H9 (cell line): Measurements from ENCODE around the gene ERC2. TPM values are rescaled to one million over a fixed set of nuclear protein-coding genes. Genes with fewer than 3 reads are reported as not detected.

ENCODE experiments used
- DNase-seq: peaks from one replicate; pipeline ENCODE4 v3.0.0-alpha.2; 2017
- H2AFZ ChIP-seq: one replicate; pipeline ENCODE4 v1.6.1; 2013; ENCODE audit warnings: mild to moderate bottlenecking, low read length, control low read depth, moderate library complexity
- H2AK5ac ChIP-seq: 2 replicates; pipeline ENCODE4 v1.6.1; 2013; ENCODE audit warnings: low read length, control low read depth, mixed read lengths; ENCODE audit not compliant: insufficient read length
- H2BK120ac ChIP-seq: one replicate; pipeline ENCODE4 v1.6.1; 2013; ENCODE audit warnings: low read depth, mild to moderate bottlenecking, low read length, control low read depth, inconsistent platforms; ENCODE audit not compliant: poor library complexity, severe bottlenecking
- H2BK12ac ChIP-seq: 2 replicates; pipeline ENCODE4 v1.6.1; 2013; ENCODE audit warnings: low read length, control low read depth, mixed read lengths, low read depth; ENCODE audit not compliant: insufficient read length
- H2BK15ac ChIP-seq: 2 replicates; pipeline ENCODE4 v1.6.1; 2013; ENCODE audit warnings: low read depth, low read length, control low read depth
- H2BK20ac ChIP-seq: one replicate; pipeline ENCODE4 v1.6.1; 2013; ENCODE audit warnings: low read depth, mild to moderate bottlenecking, low read length, control low read depth, inconsistent platforms; ENCODE audit not compliant: poor library complexity, severe bottlenecking
- H2BK5ac ChIP-seq: 2 replicates; pipeline ENCODE4 v1.6.1; 2013; ENCODE audit warnings: low read length, control low read depth, mixed read lengths; ENCODE audit not compliant: insufficient read length
- H3K14ac ChIP-seq: 2 replicates; pipeline ENCODE4 v1.6.1; 2013; ENCODE audit warnings: low read length, control low read depth; ENCODE audit not compliant: insufficient read depth
- H3K18ac ChIP-seq: 2 replicates; pipeline ENCODE4 v1.6.1; 2013; ENCODE audit warnings: low read depth, mild to moderate bottlenecking, mixed read lengths, low read length, control low read depth; ENCODE audit not compliant: insufficient read length
- H3K23ac ChIP-seq: 2 replicates; pipeline ENCODE4 v1.6.1; 2013; ENCODE audit warnings: low read length, control low read depth, mixed read lengths, low read depth; ENCODE audit not compliant: insufficient read length
- H3K23me2 ChIP-seq: 2 replicates; pipeline ENCODE4 v1.6.1; 2013; ENCODE audit warnings: low read depth, mild to moderate bottlenecking, mixed read lengths, low read length, control low read depth; ENCODE audit not compliant: insufficient read length, poor library complexity, severe bottlenecking
- H3K27ac ChIP-seq: 2 replicates; pipeline ENCODE4 v1.5.1; 2013; ENCODE audit warnings: low read length, control low read depth, mixed read lengths, low read depth; ENCODE audit not compliant: insufficient read length
- H3K27me3 ChIP-seq: 2 replicates; pipeline ENCODE4 v1.6.1; 2013; ENCODE audit warnings: low read length, control low read depth, inconsistent platforms; ENCODE audit not compliant: insufficient read depth
- H3K4ac ChIP-seq: 2 replicates; pipeline ENCODE4 v1.6.1; 2013; ENCODE audit warnings: low read depth, mild to moderate bottlenecking, control low read depth, inconsistent platforms, low read length, moderate library complexity
- H3K4me1 ChIP-seq: 2 replicates; pipeline ENCODE4 v1.6.1; 2013; ENCODE audit warnings: low read length, control low read depth, inconsistent platforms; ENCODE audit not compliant: insufficient read depth
- H3K4me2 ChIP-seq: 2 replicates; pipeline ENCODE4 v1.6.1; 2013; ENCODE audit warnings: low read length, control low read depth, mixed read lengths; ENCODE audit not compliant: insufficient read length, insufficient read depth
- H3K56ac ChIP-seq: 2 replicates; pipeline ENCODE4 v1.6.1; 2013; ENCODE audit warnings: low read depth, mild to moderate bottlenecking, mixed read lengths, low read length, control low read depth; ENCODE audit not compliant: insufficient read length
- H3K79me1 ChIP-seq: 2 replicates; pipeline ENCODE4 v1.6.1; 2013; ENCODE audit warnings: low read depth, mild to moderate bottlenecking, moderate library complexity, low read length, control low read depth, inconsistent platforms; ENCODE audit not compliant: insufficient read depth, poor library complexity, severe bottlenecking
- H3K79me2 ChIP-seq: 2 replicates; pipeline ENCODE4 v1.6.1; 2013; ENCODE audit warnings: low read length, control low read depth, inconsistent platforms; ENCODE audit not compliant: insufficient read depth
- H3K9ac ChIP-seq: 2 replicates; pipeline ENCODE4 v1.6.1; 2013; ENCODE audit warnings: low read length, control low read depth, mixed read lengths; ENCODE audit not compliant: insufficient read length; ENCODE audit errors: extremely low read depth
- H3K9me3 ChIP-seq: one replicate; pipeline ENCODE4 v1.6.1; 2013; ENCODE audit warnings: low read depth, low read length, inconsistent platforms; ENCODE audit not compliant: control insufficient read depth
- H3T11ph ChIP-seq: one replicate; pipeline ENCODE4 v1.6.1; 2013; ENCODE audit warnings: mild to moderate bottlenecking, low read length, control low read depth, inconsistent platforms
- H4K20me1 ChIP-seq: one replicate; pipeline ENCODE4 v1.6.1; 2013; ENCODE audit not compliant: control insufficient read depth, insufficient read length, insufficient read depth
- H4K5ac ChIP-seq: 2 replicates; pipeline ENCODE4 v1.6.1; 2013; ENCODE audit warnings: low read depth, mild to moderate bottlenecking, mixed read lengths, low read length, control low read depth; ENCODE audit not compliant: insufficient read length
- H4K8ac ChIP-seq: replicated peaks from 2 replicates; pipeline ENCODE4 v1.6.1; 2013; ENCODE audit warnings: low read length, control low read depth, mixed read lengths, low read depth; ENCODE audit not compliant: insufficient read length
- H4K91ac ChIP-seq: 2 replicates; pipeline ENCODE4 v1.6.1; 2013; ENCODE audit warnings: low read depth, mild to moderate bottlenecking, moderate library complexity, mixed read lengths, low read length, control low read depth; ENCODE audit not compliant: insufficient read length
- H3K27ac Mint-ChIP-seq, 3 experiments: 2 replicates in 2 of 3; 3 replicates in 1 of 3; pipeline ENCODE4 v1.8.0; 2020 to 2021; ENCODE audit warnings: mixed read lengths in 3 of 3, mild to moderate bottlenecking in 1 of 3, moderate library complexity in 1 of 3
- H3K27me3 Mint-ChIP-seq: 2 replicates; pipeline ENCODE4 v1.8.0; 2021; ENCODE audit warnings: low read depth, mild to moderate bottlenecking, moderate library complexity, mixed read lengths
- H3K36me3 Mint-ChIP-seq, 3 experiments: 2 replicates in 2 of 3; 3 replicates in 1 of 3; pipeline ENCODE4 v1.8.0; 2020 to 2021; ENCODE audit warnings: low read depth in 3 of 3, mixed read lengths in 3 of 3; ENCODE audit not compliant: insufficient read depth in 1 of 3
- H3K4me1 Mint-ChIP-seq, 2 experiments: 2 replicates each; pipeline ENCODE4 v1.8.0; 2020; ENCODE audit warnings: mixed read lengths in 2 of 2
- H3K4me3 Mint-ChIP-seq, 2 experiments: 2 replicates in 1 of 2; 3 replicates in 1 of 2; pipeline ENCODE4 v1.8.0; 2020 to 2021; ENCODE audit warnings: mild to moderate bottlenecking in 2 of 2, mixed read lengths in 2 of 2, moderate library complexity in 1 of 2
- H3K9me3 Mint-ChIP-seq, 2 experiments: 2 replicates in 1 of 2; 3 replicates in 1 of 2; pipeline ENCODE4 v1.8.0; 2020; ENCODE audit warnings: mild to moderate bottlenecking in 2 of 2, mixed read lengths in 2 of 2, moderate library complexity in 1 of 2
- CTCF ChIP-seq: fragments of 200-600 bp; sonication (generic); conservative IDR thresholded peaks from 3 replicates; pipeline ENCODE4 v1.8.0; 2021; ENCODE audit warnings: antibody characterized with exemption, mild to moderate bottlenecking
- WGBS: extraction: QIAGEN DNeasy Blood & Tissue Kit; methylation state at CpG from one replicate; pipeline ENCODE4 v1.1.7; 2013; ENCODE audit warnings: missing lambda C conversion rate, low lambda C conversion rate, mixed read lengths; ENCODE audit not compliant: insufficient read length; ENCODE audit errors: extremely low coverage; 5-methylcytosine and 5-hydroxymethylcytosine counted together
- total RNA-seq: library from RNA; stranded (reverse); gene quantifications from 2 replicates; pipeline ENCODE4 v1.2.1, GENCODE V29; 2021

ERC2 gene
- total RNA-seq, 1 experiment from 2014 or later, result 15.4 TPM

GRCh38 chr3:55545995-55546394 lies 922.3 kb downstream of the ERC2 start:
- no peak overlapping the region for H3K9ac ChIP-seq
- Mint-ChIP-seq H3K4me1 (peaks cover 37 to 42% of the 10 kb centered on the region in 2 experiments), H3K36me3 (peaks cover 2 to 6% (median 3%) of the 10 kb centered on the region in 3 experiments; a peak in 4 of 7 replicates), H3K9me3 (no peaks in the 10 kb centered on the region; a peak in 1 of 5 replicates), H3K27me3 (peaks cover 5% of the 10 kb centered on the region; the same call in 1 of the 2 replicates), H3K27ac (no peak overlapping the region), H3K4me3 (no peak overlapping the region)
- no peak overlapping the region for H3K14ac ChIP-seq
- no peak overlapping the region for H4K5ac ChIP-seq
- no peak overlapping the region for H4K8ac ChIP-seq
- no peak overlapping the region for H2BK12ac ChIP-seq
- H2BK15ac ChIP-seq, result no peak overlapping the region
- no peak for DNase-seq
- H3K27me3 ChIP-seq, result no peaks in the 10 kb centered on the region
- H2BK120ac ChIP-seq, result no peak overlapping the region
- peaks cover 7% of the 10 kb centered on the region; the same call in 1 of the 2 replicates for H3K4me1 ChIP-seq
- H4K91ac ChIP-seq, result no peak overlapping the region
- H3K18ac ChIP-seq, result no peak overlapping the region
- H3K23me2 ChIP-seq, result no peaks in the 10 kb centered on the region
- H4K20me1 ChIP-seq, result no peaks in the 10 kb centered on the region
- TF ChIP-seq CTCF, result no peak
- no peak overlapping the region for H3T11ph ChIP-seq
- H3K79me1 ChIP-seq, result no peaks in the 10 kb centered on the region
- H3K23ac ChIP-seq, result no peak overlapping the region
- H3K4ac ChIP-seq, result no peak overlapping the region
- no peak overlapping the region for H2AK5ac ChIP-seq
- H3K56ac ChIP-seq, result no peak overlapping the region
- H3K27ac ChIP-seq, result no peak overlapping the region
- no peak overlapping the region for H2AFZ ChIP-seq
- no peak overlapping the region for H2BK20ac ChIP-seq
- no peaks in the 10 kb centered on the region for H3K9me3 ChIP-seq
- H3K4me2 ChIP-seq, result no peak overlapping the region
- peaks cover 2% of the 10 kb centered on the region; the same call in 1 of the 2 replicates for H3K79me2 ChIP-seq
- H2BK5ac ChIP-seq, result no peak overlapping the region
- no CpG with 5 or more reads among the region's 6 CpGs for WGBS
